ENCODE measurements around the gene GNG8.

GNG8 gene

DNA sequence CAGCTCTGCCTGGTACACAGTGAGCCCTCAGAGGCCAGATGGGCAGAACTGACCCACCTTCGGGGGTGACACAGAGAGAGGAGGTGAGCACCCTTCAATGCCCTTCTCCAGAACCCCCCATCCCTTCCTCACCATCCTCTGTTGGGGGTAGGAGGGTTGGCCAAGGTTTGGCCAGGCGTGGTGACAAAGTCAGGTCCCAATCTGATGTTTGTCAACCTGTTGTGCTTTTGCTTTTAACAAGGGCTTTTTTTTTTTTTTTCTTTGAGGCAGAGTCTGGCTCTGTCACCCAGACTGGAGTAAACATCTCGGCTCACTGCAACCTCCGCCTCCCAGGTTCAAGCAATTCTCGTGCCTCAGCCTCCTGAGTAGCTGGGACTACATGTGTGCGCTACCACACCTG, 18.4 kb downstream of the GNG8 start:
- Histone ChIP-seq H2AFZ (ENCODE audit: low read length, unreplicated experiment) (no peak overlapping the region), H3K27ac (ENCODE audit: low read depth, low read length) (no peak overlapping the region), H3K27me3 (ENCODE audit: insufficient read depth, low read length) (no peaks in the 10 kb centered on the region), H3K4me1 (ENCODE audit: control insufficient read depth, insufficient read depth, low read length, unreplicated experiment) (peaks cover 13% of the 10 kb centered on the region), H3K79me2 (ENCODE audit: control insufficient read depth, insufficient read depth, low read length, unreplicated experiment) (no peaks in the 10 kb centered on the region), H3K4me3 (ENCODE audit: low read depth, low read length) (no peak overlapping the region), H3K36me3 (ENCODE audit: insufficient read depth, low read length) (no peaks in the 10 kb centered on the region)

- Histone ChIP-seq H3K4me1 (ENCODE audit: control insufficient read depth, insufficient read depth, low read length, unreplicated experiment) (peaks cover 13% of the 10 kb centered on the region), H3K79me2 (ENCODE audit: control insufficient read depth, insufficient read depth, low read length, unreplicated experiment) (no peaks in the 10 kb centered on the region), H2AFZ (ENCODE audit: low read length, unreplicated experiment) (no peak overlapping the region), H3K36me3 (ENCODE audit: insufficient read depth, low read length) (no peaks in the 10 kb centered on the region), H3K27ac (ENCODE audit: low read depth, low read length) (no peak overlapping the region), H3K4me3 (ENCODE audit: low read depth, low read length) (no peak overlapping the region), H3K27me3 (ENCODE audit: insufficient read depth, low read length) (no peaks in the 10 kb centered on the region)
Measured at GRCh38 chr19:46616631-46617322, 19.2 kb downstream of the GNG8 start.

GRCh38 chr19:46615966-46616365, 20.0 kb downstream of the GNG8 start:
- Histone ChIP-seq H3K27me3 (ENCODE audit: insufficient read depth, low read length) (no peaks in the 10 kb centered on the region), H3K4me3 (ENCODE audit: low read depth, low read length) (no peak overlapping the region), H3K79me2 (ENCODE audit: control insufficient read depth, insufficient read depth, low read length, unreplicated experiment) (no peaks in the 10 kb centered on the region), H3K27ac (ENCODE audit: low read depth, low read length) (no peak overlapping the region), H3K36me3 (ENCODE audit: insufficient read depth, low read length) (no peaks in the 10 kb centered on the region), H2AFZ (ENCODE audit: low read length, unreplicated experiment) (no peak overlapping the region), H3K4me1 (ENCODE audit: control insufficient read depth, insufficient read depth, low read length, unreplicated experiment) (peaks cover 11% of the 10 kb centered on the region)

DNA sequence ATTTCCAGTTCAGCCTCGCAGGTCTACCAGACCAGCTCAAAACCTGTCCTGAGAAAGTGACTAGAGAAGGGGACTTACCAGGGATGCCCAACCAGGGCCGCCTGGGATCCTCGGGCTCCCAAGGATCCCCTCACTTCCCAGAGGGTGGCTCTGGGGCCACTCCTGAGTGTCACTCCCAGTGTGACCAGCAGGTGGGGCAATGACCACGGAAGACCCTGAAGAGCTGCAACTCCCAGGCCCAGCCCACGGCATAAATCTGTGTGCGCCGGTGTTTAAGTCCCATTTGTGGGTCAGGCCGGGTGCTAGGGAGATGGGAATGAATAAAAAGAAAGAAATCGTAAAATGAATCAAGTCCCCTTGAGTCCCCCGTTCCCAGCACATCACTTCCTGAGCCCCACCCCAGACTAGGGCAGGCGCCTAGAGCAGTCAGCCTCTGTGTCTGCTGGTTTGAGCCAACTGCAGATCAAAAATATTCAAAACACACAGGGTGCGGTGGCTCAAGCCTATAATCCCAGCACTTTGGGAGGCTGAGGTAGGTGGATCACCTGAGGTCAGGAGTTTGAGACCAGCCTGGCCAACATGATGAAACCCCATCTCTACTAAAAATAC, 21.8 kb downstream of the GNG8 start:
- H3K79me2 ChIP-seq (ENCODE audit: control insufficient read depth, insufficient read depth, low read length, unreplicated experiment): no peaks in the 10 kb centered on the region
- H3K4me1 ChIP-seq (ENCODE audit: control insufficient read depth, insufficient read depth, low read length, unreplicated experiment): no peaks in the 10 kb centered on the region
- no peak overlapping the region for H2AFZ ChIP-seq (ENCODE audit: low read length, unreplicated experiment)
- no peak overlapping the region for H3K4me3 ChIP-seq (ENCODE audit: low read depth, low read length)
- H3K27ac ChIP-seq (ENCODE audit: low read depth, low read length): no peak overlapping the region
- no peaks in the 10 kb centered on the region for H3K27me3 ChIP-seq (ENCODE audit: insufficient read depth, low read length)
- no peaks in the 10 kb centered on the region for H3K36me3 ChIP-seq (ENCODE audit: insufficient read depth, low read length)

GRCh38 chr19:46613525-46613924, 22.5 kb downstream of the GNG8 start:
- no peak overlapping the region for H3K4me3 ChIP-seq (ENCODE audit: low read depth, low read length)
- no peak overlapping the region for H2AFZ ChIP-seq (ENCODE audit: low read length, unreplicated experiment)
- no peaks in the 10 kb centered on the region for H3K4me1 ChIP-seq (ENCODE audit: control insufficient read depth, insufficient read depth, low read length, unreplicated experiment)
- no peak overlapping the region for H3K27ac ChIP-seq (ENCODE audit: low read depth, low read length)
- no peaks in the 10 kb centered on the region for H3K27me3 ChIP-seq (ENCODE audit: insufficient read depth, low read length)
- H3K79me2 ChIP-seq (ENCODE audit: control insufficient read depth, insufficient read depth, low read length, unreplicated experiment): no peaks in the 10 kb centered on the region
- H3K36me3 ChIP-seq (ENCODE audit: insufficient read depth, low read length): no peaks in the 10 kb centered on the region

- Histone ChIP-seq H3K36me3 (ENCODE audit: insufficient read depth, low read length) (no peaks in the 10 kb centered on the region), H2AFZ (ENCODE audit: low read length, unreplicated experiment) (no peak overlapping the region), H3K79me2 (ENCODE audit: control insufficient read depth, insufficient read depth, low read length, unreplicated experiment) (no peaks in the 10 kb centered on the region), H3K4me3 (ENCODE audit: low read depth, low read length) (no peak overlapping the region), H3K4me1 (ENCODE audit: control insufficient read depth, insufficient read depth, low read length, unreplicated experiment) (no peaks in the 10 kb centered on the region), H3K27me3 (ENCODE audit: insufficient read depth, low read length) (no peaks in the 10 kb centered on the region), H3K27ac (ENCODE audit: low read depth, low read length) (no peak overlapping the region)
Measured at GRCh38 chr19:46611776-46612175, 24.2 kb downstream of the GNG8 start.

DNA sequence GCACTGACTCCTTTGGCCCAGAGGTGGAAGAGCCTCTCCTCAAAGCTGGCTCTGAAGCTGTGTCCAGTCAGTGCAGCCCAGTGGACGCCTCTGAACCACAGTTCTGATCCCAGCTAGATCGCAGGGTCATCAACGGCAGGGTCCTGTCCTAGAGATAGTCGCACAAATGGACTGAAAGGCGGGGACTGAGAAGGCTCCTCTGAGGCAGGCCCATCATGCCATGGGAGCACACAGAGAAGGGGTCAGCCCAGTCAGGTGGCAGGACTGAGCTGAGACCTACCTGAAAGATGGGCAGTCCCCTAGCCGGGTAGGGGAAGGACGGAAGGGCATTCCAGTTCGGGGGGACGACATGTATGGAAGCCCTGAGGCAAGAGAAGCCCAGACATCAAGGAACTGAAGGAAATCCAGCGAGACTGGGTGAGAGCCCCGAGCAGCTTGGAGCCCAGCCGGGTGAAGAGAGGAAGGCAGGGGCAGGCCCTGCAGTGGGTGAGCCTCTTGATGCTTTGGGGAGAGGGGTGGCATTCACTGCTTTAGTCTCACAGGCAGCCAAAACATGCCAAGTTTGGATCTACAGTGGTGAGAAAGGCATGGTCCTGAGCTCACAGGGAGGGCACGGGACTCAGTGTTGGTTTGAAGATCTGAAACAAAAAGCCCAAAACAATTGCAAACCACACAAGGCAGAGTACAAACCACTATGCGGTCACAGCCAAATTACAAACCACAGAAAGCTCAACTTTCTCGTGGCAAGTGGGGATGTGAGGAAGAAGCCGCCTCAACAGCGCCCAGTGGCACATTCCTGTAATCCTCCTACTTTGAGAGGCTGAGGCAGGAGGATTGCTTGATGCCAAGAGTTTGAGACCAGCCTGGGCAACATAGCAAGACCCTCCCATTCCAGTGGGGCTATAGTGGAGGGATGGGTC, 24.9 kb downstream of the GNG8 start:
- Histone ChIP-seq H3K4me1 (ENCODE audit: control insufficient read depth, insufficient read depth, low read length, unreplicated experiment) (no peaks in the 10 kb centered on the region), H3K79me2 (ENCODE audit: control insufficient read depth, insufficient read depth, low read length, unreplicated experiment) (peaks cover 1% of the 10 kb centered on the region), H2AFZ (ENCODE audit: low read length, unreplicated experiment) (no peak overlapping the region), H3K27me3 (ENCODE audit: insufficient read depth, low read length) (no peaks in the 10 kb centered on the region), H3K27ac (ENCODE audit: low read depth, low read length) (no peak overlapping the region), H3K4me3 (ENCODE audit: low read depth, low read length) (no peak overlapping the region), H3K36me3 (ENCODE audit: insufficient read depth, low read length) (no peaks in the 10 kb centered on the region)

DNA sequence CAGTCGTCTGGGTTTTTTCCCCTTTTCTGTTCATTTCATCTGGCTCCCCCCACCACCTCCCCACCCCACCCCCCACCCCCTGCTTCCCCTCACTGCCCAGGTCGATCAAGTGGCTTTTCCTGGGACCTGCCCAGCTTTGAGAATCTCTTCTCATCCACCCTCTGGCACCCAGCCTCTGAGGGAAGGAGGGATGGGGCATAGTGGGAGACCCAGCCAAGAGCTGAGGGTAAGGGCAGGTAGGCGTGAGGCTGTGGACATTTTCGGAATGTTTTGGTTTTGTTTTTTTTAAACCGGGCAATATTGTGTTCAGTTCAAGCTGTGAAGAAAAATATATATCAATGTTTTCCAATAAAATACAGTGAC, 25.6 kb downstream of the GNG8 start:
- H3K27me3 ChIP-seq (ENCODE audit: insufficient read depth, low read length): no peaks in the 10 kb centered on the region
- H3K79me2 ChIP-seq (ENCODE audit: control insufficient read depth, insufficient read depth, low read length, unreplicated experiment): peaks cover 8% of the 10 kb centered on the region
- H3K4me3 ChIP-seq (ENCODE audit: low read depth, low read length): no peak overlapping the region
- no peaks in the 10 kb centered on the region for H3K36me3 ChIP-seq (ENCODE audit: insufficient read depth, low read length)
- no peaks in the 10 kb centered on the region for H3K4me1 ChIP-seq (ENCODE audit: control insufficient read depth, insufficient read depth, low read length, unreplicated experiment)
- no peak overlapping the region for H3K27ac ChIP-seq (ENCODE audit: low read depth, low read length)
- H2AFZ ChIP-seq (ENCODE audit: low read length, unreplicated experiment): no peak overlapping the region

DNA sequence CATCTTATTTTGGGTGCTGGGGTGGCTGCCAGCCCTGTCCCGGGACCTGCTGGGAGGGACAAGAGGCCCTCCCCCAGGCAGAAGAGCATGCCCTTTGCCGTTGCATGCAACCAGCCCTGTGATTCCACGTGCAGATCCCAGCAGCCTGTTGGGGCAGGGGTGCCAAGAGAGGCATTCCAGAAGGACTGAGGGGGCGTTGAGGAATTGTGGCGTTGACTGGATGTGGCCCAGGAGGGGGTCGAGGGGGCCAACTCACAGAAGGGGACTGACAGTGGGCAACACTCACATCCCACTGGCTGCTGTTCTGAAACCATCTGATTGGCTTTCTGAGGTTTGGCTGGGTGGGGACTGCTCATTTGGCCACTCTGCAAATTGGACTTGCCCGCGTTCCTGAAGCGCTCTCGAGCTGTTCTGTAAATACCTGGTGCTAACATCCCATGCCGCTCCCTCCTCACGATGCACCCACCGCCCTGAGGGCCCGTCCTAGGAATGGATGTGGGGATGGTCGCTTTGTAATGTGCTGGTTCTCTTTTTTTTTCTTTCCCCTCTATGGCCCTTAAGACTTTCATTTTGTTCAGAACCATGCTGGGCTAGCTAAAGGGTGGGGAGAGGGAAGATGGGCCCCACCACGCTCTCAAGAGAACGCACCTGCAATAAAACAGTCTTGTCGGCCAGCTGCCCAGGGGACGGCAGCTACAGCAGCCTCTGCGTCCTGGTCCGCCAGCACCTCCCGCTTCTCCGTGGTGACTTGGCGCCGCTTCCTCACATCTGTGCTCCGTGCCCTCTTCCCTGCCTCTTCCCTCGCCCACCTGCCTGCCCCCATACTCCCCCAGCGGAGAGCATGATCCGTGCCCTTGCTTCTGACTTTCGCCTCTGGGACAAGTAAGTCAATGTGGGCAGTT, 26.2 kb downstream of the GNG8 start:
- Histone ChIP-seq H3K79me2 (ENCODE audit: control insufficient read depth, insufficient read depth, low read length, unreplicated experiment) (peaks cover 14% of the 10 kb centered on the region), H3K4me1 (ENCODE audit: control insufficient read depth, insufficient read depth, low read length, unreplicated experiment) (no peaks in the 10 kb centered on the region), H3K27me3 (ENCODE audit: insufficient read depth, low read length) (no peaks in the 10 kb centered on the region), H3K4me3 (ENCODE audit: low read depth, low read length) (no peak overlapping the region), H2AFZ (ENCODE audit: low read length, unreplicated experiment) (no peak overlapping the region), H3K27ac (ENCODE audit: low read depth, low read length) (no peak overlapping the region), H3K36me3 (ENCODE audit: insufficient read depth, low read length) (no peaks in the 10 kb centered on the region)

All from ACC112 (cell line).